GM18499 (cell line): ENCODE results near the gene PTOV1.

Experiments used
- ATAC-seq: cut with Tn5 transposase; IDR thresholded peaks from one replicate; pipeline ENCODE4 v1.9.1; 2021; ENCODE audit warnings: moderate number of reproducible peaks; ENCODE audit not compliant: insufficient read depth, unreplicated experiment

Gene PTOV1

DNA sequence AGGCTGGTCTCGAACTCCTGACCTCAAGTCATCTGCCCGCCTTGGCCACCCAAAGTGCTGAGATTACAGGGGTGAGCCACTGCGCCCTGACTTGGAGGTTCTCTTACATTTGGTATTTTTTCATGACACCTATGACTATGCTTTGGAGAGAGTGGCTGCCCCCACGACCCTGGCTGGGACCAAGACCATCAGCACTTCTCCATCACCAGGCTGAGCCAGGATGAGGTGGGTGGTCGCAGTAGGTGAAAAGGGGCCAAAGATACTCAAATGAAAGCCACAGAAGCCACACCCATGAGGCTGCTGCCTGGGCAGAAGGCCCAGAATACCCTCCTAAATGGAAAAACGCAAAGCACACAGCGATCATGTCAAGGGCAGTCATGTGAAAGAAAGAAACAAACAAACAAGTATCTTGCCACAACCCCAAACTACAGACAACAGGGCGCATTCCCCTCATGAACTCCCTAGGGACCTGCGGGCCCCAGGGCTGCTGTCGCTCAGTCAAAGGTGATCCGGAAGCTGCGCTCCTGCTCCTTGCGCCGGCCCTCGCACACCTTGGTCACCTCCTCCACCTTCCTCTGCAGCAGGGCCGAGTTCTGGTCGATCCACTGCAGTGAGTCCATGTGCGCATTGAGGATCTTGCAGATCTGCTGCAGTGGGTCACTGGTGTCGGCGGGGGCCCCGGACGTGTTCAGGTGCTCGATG lies 56.9 kb downstream of the PTOV1 start:
- no peak for ATAC-seq

- no peak for ATAC-seq
Measured at GRCh38 chr19:49908480-49909420, 57.8 kb downstream of the PTOV1 start.

DNA sequence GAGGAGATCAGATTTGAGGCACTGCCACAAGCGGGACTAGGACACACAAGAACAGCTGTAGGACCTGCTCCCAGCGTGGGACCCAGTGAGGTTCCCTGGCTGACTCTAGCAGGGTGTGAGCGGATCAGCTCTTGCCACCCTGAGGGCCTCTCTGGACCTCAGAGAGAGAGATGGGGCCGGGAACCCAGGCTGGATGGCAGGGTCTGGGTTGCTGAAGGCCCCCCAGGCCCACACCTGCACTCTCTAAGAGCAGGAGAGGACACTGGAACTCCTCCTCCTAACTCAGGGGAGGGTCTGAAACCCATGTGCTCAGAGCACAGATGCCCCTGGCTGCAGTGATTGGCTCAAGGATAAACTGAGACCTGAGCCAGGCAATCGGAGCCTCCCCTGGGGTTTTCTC lies 59.2 kb downstream of the PTOV1 start:
- ATAC-seq = no peak
